ENCODE results near the gene PRKCD. TPM values are rescaled to one million over a fixed set of nuclear protein-coding genes. Genes with fewer than 3 reads are reported as not detected.

The PRKCD gene
- total RNA-seq, 2 donors from 2014 or later: 11.1 to 14.8 TPM

GRCh38 chr3:53155760-53156159, 5.2 kb upstream of the PRKCD start:
- no peaks in the 10 kb centered on the region for H3K27me3 ChIP-seq
- no peak overlapping the region for H3K27ac ChIP-seq
- no peak for TF ChIP-seq CTCF (IDR thresholded peaks at IDR 0.05)
- DNase-seq (ENCODE audit: low spot score): no peak
- no peak overlapping the region for H3K4me3 ChIP-seq
- no peaks in the 10 kb centered on the region for H3K9me3 ChIP-seq
- peaks cover 0 to 42% of the 10 kb centered on the region in 2 donors for H3K4me1 ChIP-seq
- no peaks in the 10 kb centered on the region for H3K36me3 ChIP-seq

DNA sequence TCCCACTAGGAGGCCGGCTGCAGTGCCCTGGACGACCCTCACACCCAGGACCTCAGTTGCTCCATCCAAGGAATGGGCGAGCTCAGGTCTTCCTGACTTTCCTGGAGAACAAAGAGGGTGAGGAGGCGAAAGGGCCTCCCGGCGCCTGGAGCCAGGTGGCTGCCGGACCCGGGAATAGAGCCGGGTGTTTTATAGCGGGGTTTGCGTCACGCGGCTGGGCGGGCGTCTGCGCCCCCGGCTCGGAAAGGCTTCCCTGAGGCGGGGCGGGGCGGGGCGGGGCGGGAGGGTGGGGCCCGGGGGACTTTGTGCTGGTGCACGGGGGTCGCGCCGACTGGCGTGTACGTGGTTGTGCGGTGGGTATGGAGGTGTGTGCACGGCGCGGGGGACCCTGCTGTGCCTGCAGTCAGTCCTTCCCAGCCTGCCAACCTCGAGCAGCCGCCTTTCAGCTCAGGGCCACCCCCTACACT, 4.6 kb upstream of the PRKCD start:
- Histone ChIP-seq H3K9me3 (no peaks in the 10 kb centered on the region), H3K27me3 (no peaks in the 10 kb centered on the region), H3K36me3 (no peaks in the 10 kb centered on the region), H3K27ac (no peak overlapping the region), H3K4me1 (peaks cover 0 to 41% of the 10 kb centered on the region in 2 donors), H3K4me3 (peak overlapping the region in 1 of 2 donors; percentile 14)
- no peak for DNase-seq (ENCODE audit: low spot score)
- no peak for TF ChIP-seq CTCF (IDR thresholded peaks at IDR 0.05)

DNA sequence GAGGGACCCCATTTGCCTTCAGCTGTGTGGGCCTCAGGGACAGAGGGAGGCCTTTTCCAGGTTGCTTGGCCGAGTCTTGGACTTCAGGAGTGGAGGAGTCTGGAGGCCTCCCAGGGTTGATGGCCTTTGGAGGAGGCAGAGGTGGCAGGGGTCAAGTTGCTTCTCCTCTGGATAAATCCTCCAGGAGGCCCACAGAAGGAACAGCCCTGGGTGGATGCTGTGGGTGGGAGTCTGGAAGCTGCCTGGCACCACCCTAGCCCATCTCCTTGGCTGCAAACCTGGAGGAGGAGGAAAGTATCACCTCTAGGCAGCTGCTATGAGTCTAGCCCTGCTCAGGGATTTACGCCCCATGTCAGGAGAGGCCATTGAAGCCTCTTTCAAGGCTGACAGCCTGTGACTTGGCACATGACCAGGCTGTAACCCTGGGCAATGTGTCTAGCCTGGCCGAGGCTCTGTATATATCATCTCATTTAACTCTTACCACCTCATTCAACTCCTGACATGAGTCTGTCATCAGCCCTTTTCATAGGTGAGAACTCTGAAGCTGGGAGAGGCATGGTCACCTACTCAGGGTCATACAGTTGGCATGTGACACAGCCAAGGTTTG, 2.9 kb upstream of the PRKCD start:
- H3K9me3 ChIP-seq: no peaks in the 10 kb centered on the region
- H3K27me3 ChIP-seq: no peaks in the 10 kb centered on the region
- H3K4me1 ChIP-seq: peaks cover 0 to 52% of the 10 kb centered on the region in 2 donors
- DNase-seq (ENCODE audit: low spot score): no peak
- H3K4me3 ChIP-seq: no peak overlapping the region
- no peak for TF ChIP-seq CTCF (IDR thresholded peaks at IDR 0.05)
- H3K36me3 ChIP-seq: no peaks in the 10 kb centered on the region
- H3K27ac ChIP-seq: no peak overlapping the region

DNA sequence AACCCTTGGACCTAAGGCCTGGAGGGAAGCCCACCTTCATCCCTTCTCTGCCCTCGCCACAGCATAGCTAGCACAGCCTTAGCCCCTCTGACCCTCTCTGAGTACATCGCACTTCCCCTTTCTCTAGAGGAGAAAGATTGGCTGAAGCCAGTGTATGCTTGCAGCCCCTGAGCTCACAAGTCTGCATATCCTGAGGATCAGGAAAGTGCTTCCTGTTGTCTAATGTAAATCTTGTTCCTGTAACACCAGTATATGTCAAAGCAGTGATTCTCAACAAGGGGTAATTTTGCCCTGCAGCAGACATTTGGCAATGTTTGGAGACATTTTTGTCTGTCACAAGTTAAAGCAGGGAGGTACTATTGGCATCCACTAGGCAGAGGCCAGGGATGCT, 2.2 kb upstream of the PRKCD start:
- peaks cover 0 to 59% of the 10 kb centered on the region in 2 donors for H3K4me1 ChIP-seq
- no peak overlapping the region for H3K27ac ChIP-seq

DNA sequence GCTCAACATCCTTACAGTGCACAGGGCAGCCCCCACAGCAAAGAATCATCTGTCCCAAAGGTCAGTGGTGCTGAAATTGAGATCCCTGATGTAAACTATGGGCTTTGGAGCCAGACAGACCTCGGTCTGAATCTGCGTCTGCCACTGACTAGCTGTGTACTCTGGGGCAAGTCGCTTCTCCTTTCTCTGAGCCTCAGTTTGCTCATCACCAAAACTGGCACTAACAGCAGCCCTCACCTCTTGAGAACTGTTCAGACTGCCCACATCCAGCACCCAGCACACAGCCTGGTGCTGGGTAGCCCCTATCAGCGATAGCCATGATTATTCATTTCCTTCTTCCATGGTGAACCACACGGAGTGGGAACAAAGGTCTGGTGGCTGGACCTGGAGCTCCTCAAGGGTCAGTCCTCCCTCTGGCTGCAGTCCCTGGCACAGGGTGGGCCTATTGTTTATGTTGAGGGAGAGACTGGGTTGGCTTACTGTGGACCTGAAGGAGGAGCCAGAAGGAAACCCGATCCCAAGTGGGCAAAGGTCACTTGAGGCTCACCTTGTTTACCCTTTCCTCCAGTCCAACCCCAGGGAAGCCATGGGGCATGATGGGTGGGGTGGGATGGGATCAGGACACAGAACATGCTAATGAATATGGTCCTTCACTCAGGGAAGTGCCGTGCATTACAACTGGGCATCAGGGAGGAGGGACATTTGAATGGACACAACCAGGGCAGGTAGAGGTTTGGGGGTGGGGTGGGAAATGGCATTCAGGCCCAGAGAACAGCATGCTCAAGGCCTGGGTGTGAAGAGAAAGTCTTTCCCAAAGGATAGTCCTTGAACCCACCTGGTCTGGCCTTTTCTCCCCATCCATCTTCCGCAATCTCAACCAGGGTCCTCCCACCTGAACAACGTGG, 1.6 kb upstream of the PRKCD start:
- no peaks in the 10 kb centered on the region for H3K9me3 ChIP-seq
- no peaks in the 10 kb centered on the region for H3K27me3 ChIP-seq
- peaks cover 0 to 62% of the 10 kb centered on the region in 2 donors for H3K4me1 ChIP-seq
- peak overlapping the region in 1 of 2 donors; percentile 88 for H3K27ac ChIP-seq
- H3K36me3 ChIP-seq: no peaks in the 10 kb centered on the region
- TF ChIP-seq CTCF (IDR thresholded peaks at IDR 0.05): no peak
- no peak overlapping the region for H3K4me3 ChIP-seq
- DNase-seq (ENCODE audit: low spot score): no peak

More for the DNA sequence above, 2.2 kb upstream of the PRKCD start:
- Histone ChIP-seq H3K27me3 (no peaks in the 10 kb centered on the region), H3K36me3 (no peaks in the 10 kb centered on the region), H3K9me3 (no peaks in the 10 kb centered on the region), H3K4me3 (no peak overlapping the region)
- no peak for DNase-seq (ENCODE audit: low spot score)
- no peak for TF ChIP-seq CTCF (IDR thresholded peaks at IDR 0.05)
